ENCODE measurements around the gene PIM3. TPM values are rescaled to one million over a fixed set of nuclear protein-coding genes. Genes with fewer than 3 reads are reported as not detected.
A peak's percentile ranks its signal among the peaks of the same experiment; 100 is the strongest.
"Not testable (repeated sequence)": the region's sequence is repeated elsewhere in the genome, so short reads cannot be mapped to it uniquely, and the experiment has no call there.

PIM3 gene
- polyA plus RNA-seq, 1 donor from 2014 or later: 47.1 TPM

DNA sequence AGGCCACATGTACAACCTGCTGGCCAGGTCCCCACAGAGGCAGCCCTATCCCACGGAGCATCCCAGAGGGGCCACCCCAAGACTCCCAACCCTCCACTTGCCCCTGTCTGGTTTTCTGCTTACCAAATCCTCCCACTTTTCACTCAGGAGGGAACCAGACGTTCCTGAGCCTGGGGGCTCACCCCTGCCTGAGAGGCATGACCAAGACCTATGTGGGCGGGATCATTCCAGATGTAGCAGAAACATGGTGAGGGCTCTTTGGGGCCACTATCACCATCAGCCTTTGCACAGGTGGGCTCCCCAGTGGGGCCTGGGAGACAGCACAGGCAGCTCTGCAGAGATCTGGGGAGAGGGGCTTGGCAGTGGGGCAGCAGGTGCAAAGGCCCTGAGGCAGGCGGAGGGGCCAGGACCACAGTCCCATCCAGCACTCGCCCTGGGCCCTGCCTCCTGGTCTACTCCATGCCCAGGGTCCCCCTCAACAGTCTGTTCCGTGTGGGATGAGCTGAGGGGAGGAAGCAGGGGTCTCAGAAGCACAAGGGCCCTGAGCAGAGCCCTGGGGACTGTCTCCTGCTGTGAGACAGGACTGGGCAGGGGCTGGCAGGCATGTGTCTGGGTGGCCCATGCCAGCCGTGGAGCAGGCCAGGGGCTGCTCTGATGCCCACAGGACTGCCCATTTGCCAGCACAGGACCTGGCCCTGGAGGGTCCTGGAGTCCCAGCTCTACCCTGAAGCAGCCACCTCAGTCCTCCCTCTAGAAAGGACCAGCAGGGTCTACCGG is 9.4 kb downstream of the PIM3 start:
- Mint-ChIP-seq H3K36me3 (no peaks in the 10 kb centered on the region), H3K4me3 (peak overlapping the region in 2 of 4 donors; percentile 47 to 91), H3K4me1 (peaks cover 10 to 12% (median 10%) of the 10 kb centered on the region in 3 donors), H3K27me3 (peaks cover 7% of the 10 kb centered on the region), H3K9me3 (no peaks in the 10 kb centered on the region), H3K27ac (peak overlapping the region; percentile 79 to 96 (median 94))

DNA sequence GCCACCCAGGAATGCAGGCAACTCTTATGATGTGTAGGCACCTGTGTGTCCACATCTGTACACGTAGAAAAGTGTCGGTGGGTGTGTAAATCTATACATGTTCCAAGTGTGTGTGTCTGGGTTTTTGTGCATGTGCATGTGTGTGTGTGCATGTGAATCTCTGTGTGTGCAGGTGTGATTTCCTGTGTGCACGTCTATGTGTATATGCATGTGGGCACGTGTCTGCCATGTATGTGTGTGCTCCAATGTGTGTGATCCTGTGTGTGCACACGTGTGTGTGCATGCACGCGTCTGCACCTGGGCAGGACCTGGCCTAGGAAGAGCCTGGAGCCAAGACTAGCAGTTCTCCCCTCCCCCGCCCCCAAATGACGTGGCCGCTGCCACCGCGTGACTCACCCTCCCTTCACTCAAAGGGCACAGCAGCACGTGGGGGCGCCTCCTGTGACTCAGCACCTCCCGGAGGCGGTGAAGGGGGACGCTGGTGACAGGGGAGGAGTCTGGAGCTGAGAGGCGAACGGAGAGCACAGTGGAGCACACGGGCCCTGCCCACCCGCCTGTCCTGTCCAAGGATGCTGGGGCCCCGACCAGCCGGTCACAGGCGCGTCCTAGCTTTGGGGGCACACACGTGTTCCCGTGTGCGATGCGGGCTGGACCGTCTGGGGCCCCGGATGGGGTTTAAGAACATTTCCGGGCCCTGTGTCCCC is 10.1 kb downstream of the PIM3 start:
- H3K27me3 Mint-ChIP-seq: peaks cover 7% of the 10 kb centered on the region
- no peaks in the 10 kb centered on the region for H3K36me3 Mint-ChIP-seq
- no peaks in the 10 kb centered on the region for H3K9me3 Mint-ChIP-seq
- H3K4me3 Mint-ChIP-seq: peak overlapping the region; percentile 47 to 91 (median 80)
- H3K4me1 Mint-ChIP-seq: peaks cover 10 to 16% (median 15%) of the 10 kb centered on the region in 3 donors
- peak overlapping the region; percentile 79 to 96 (median 94) for H3K27ac Mint-ChIP-seq

DNA sequence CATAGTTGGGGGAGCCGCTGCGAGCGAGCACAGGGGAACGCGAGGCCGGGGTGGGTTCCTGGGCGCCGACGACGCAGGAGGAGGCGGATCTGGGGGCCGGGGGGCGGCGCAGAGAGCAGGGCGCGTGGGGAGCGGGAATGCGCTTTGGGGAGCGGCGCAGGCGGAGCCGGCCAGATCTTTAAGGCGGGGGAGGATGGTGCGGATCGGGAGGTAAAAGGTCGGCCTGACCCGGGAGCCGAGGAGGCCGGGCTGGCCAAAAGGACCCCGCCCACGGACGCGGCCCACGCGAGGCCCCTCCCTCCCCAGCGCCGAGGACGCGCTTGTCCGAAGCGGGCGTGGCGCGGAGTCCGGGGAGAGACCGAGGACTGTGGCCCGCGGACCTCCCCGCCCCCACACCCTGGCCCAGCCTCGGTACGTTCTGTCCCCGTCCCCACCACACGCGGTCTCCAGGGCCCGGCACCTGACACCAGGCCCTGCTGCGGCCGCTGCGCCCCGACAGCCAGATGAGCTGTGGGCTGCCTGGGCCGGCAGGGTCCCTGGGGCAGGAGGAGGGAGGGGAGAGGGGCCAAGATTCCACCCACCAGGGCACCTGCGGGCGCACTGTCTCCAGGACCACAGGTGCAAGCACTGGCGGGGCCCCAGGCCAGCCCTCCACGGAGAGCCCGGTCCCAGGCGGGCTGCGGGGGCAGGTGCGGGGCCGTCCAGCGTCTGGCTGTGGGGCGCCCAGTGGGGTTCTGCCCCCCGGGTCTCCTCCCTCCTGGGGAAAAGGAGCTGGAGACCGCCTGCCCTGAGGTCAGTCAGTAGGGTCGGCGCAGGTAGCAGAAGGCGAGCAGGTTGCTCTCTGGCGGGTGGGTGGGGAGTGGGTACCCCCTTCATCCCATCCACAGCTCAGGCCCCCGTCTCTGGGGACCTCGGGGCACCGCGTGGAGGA is 10.9 kb downstream of the PIM3 start:
- H3K4me1 Mint-ChIP-seq: peaks cover 13 to 19% (median 18%) of the 10 kb centered on the region in 3 donors
- peak overlapping the region; percentile 47 to 91 (median 80) for H3K4me3 Mint-ChIP-seq
- H3K9me3 Mint-ChIP-seq: no peaks in the 10 kb centered on the region
- peaks cover 7% of the 10 kb centered on the region for H3K27me3 Mint-ChIP-seq
- peak overlapping the region; percentile 79 to 96 (median 94) for H3K27ac Mint-ChIP-seq
- H3K36me3 Mint-ChIP-seq: no peaks in the 10 kb centered on the region

DNA sequence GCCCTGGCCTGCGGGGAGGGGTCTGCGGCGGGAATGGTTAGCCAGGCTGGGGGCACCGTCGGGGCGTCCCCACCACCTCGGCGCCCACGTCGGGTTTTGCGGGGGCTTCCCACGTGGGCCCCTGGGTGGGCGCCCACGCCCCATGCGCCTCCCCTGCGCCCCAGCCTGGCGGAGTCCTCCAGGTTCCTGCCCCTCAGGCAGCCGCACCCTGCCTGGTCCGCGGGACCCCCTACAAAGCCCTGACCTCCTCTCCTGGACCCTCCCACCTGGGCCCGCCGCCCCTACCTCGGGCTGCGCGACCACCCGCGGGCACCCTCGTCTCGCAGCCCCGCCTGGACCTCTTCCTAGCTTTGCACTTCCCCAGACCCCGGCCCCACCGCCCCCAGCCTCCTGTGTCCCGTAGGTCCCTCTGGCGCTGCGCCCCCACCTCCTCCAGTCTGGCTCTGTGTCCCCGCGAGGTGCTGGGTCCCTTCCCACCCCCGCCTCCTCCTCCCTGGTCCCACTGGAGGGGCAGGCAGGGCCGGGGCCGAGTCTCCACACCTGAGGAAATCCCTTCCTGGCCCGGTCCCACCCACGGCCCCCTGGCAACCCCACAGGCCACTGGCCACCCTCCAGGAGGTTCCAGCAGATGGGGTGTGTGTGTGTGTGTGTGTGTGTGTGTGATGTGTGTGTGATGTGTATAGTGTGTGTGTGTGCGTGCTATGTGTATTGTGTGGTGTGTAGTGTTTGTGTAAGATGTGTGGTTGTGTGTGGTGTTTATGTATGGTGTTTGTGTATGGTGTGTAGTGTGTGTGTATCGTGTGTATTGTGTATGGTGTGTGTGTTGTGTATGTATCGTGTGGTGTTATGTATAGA is 11.8 kb downstream of the PIM3 start:
- H3K27ac Mint-ChIP-seq: no peak overlapping the region
- no peak overlapping the region for H3K4me3 Mint-ChIP-seq
- H3K4me1 Mint-ChIP-seq: peaks cover 13 to 21% (median 18%) of the 10 kb centered on the region in 3 donors
- peaks cover 9% of the 10 kb centered on the region for H3K27me3 Mint-ChIP-seq
- H3K9me3 Mint-ChIP-seq: no peaks in the 10 kb centered on the region
- H3K36me3 Mint-ChIP-seq: no peaks in the 10 kb centered on the region

DNA sequence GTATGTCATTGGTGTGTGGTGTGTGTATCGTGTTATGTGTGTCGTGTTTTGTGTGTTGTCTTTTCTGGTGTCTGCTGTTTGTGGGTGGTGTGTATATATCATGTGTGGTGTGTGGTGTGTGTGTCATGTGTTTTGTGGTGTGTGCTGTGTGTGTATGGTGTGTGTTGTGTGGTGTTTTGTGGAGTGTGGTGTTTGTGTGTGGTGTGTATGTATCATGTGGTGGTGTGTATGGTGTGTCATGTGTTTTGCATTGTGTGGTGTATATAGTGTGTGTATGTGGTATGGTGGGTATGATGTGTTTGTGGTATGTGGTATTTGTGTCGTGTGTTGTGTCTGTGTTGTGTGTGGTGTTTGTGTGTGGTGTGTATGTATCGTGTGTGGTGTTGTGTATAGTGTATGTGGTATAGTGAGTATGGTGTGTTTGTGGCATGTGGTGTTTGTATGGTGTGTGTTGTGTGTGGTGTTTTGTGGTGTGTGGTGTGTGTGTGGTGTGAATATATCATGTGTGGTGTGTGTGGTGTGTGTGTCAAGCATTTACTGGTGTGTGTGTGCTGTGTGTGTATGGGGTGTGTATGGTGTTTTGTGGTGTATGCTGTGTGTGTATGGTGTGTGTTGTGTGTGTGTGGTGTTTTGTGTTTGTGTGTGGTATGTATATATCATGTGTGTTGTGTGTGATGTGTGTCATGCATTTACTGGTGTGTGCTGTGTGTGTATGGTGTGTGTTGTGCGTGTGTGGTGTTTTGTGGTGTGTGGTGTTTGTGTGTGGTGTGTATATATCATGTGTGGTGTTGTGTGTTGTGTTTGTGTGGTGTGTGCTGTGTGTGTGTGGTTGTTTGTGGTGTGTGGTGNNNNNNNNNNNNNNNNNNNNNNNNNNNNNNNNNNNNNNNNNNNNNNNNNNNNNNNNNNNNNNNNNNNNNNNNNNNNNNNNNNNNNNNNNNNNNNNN is 12.7 kb downstream of the PIM3 start:
- Mint-ChIP-seq H3K4me1 (peaks cover 7 to 20% (median 17%) of the 10 kb centered on the region in 3 donors), H3K27me3 (peaks cover 11% of the 10 kb centered on the region), H3K27ac (no peak overlapping the region), H3K9me3 (no peaks in the 10 kb centered on the region), H3K4me3 (no peak overlapping the region), H3K36me3 (no peaks in the 10 kb centered on the region)

DNA sequence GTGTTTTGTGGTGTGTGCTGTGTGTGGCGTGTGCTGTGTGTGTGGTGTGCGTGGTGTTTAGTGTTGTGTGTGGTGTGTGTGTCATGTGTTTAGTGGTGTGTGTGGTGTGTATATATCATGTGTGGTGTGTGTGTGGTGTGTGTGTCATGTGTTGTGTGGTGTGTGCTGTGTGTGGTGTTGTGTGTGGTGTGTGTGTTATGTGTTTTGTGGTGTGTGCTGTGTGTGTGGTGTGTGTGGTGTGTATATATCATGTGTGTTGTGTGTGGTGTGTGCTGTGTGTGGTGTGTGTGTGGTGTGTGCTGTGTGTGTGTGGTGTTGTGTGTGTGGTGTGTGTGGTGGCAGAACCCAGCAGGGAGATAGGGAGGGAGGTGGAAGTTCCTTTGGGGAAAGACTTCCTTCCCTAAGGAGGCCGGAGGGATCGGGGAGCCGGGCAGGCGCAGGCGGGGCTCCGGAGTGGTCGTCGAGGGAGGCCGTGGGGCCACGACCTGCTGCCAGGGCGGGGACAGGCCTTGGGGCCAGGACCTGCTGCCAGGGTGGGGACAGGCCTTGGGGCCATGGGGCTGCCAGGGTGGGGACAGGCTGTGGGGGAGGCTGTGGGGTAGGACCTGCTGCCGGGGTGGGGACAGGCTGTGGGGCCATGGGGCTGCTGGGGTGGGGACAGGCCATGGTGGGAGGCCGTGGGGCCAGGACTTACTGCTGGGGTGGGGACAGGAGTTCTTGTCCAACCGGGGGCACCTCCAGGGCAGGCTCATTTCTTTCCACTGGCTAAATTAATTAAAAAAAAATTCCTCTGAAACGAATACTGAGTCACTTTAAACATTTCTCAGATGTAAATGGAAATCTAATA is 15.2 kb downstream of the PIM3 start:
- peak overlapping the region in 2 of 3 donors; percentile 62 to 86 for H3K27ac Mint-ChIP-seq
- H3K27me3 Mint-ChIP-seq: peaks cover 5% of the 10 kb centered on the region
- H3K9me3 Mint-ChIP-seq: peaks cover 2 to 17% (median 9%) of the 10 kb centered on the region in 3 donors
- peaks cover 2% of the 10 kb centered on the region for H3K36me3 Mint-ChIP-seq
- peak overlapping the region in 2 of 4 donors; percentile 21 to 42 for H3K4me3 Mint-ChIP-seq
- H3K4me1 Mint-ChIP-seq: peaks cover 7 to 18% (median 15%) of the 10 kb centered on the region in 3 donors

DNA sequence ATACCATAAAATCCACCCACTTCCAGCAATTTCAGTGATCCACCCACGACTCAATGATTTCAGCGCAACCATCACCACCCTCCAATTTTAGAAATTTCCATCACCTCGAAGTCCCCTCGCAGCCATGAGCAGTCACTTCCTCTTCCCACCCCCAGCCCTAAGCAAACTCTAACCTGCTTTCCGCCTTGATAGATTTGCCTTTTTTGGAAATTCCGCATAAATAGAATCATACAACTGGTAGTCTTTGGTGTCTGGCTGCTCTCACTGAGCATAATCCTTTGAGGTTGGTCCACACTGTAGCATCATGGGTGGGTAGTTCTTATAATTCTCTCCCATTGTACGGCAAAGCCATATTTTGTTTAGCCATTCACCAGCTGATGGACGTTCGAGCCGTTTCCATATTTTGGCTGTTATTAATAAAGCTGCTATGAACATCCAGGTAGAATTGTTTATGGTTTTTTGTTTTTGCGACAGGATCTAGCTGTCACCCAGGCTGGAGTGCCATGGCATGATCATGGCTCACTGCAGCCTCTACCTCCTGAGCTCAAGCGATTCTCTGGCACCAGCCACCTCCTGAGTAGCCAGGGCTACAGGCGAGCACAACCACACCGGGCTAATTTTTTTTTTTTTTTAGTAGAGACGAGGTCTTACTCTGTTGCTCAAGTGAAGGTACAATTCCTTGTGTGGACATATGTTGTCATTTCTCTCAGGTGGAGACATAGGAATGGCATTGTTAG is 16.0 kb downstream of the PIM3 start:
- H3K9me3 Mint-ChIP-seq: peaks cover 2 to 19% (median 9%) of the 10 kb centered on the region in 3 donors
- peaks cover 4% of the 10 kb centered on the region for H3K36me3 Mint-ChIP-seq
- peak overlapping the region in 2 of 3 donors; percentile 62 to 86 for H3K27ac Mint-ChIP-seq
- H3K27me3 Mint-ChIP-seq: peaks cover 8% of the 10 kb centered on the region
- peak overlapping the region in 3 of 4 donors; percentile 12 to 42 (median 21) for H3K4me3 Mint-ChIP-seq
- peaks cover 7 to 17% (median 15%) of the 10 kb centered on the region in 3 donors for H3K4me1 Mint-ChIP-seq

DNA sequence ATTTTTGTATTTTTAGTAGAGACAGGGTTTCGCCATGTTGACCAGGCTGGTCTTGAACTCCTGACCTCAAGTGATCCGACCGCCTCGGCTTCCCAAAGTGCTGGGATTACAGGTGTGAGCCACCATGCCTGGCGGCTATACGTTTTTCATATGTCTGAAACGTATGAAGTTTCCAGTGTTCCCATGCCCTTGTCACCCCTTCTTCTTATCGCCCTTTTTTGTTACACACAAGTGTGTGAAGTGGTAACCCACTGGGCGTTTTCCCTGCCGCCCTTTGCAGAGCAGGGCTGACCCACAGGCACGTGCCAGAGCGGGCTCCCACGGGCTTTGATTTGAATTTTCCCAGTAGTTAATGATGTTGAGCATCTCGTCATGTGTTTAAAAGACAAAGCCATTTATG is 17.0 kb downstream of the PIM3 start:
- peaks cover 4% of the 10 kb centered on the region for H3K36me3 Mint-ChIP-seq
- H3K4me1 Mint-ChIP-seq: peaks cover 7 to 17% (median 15%) of the 10 kb centered on the region in 3 donors
- no peak overlapping the region for H3K27ac Mint-ChIP-seq
- peaks cover 11% of the 10 kb centered on the region for H3K27me3 Mint-ChIP-seq
- H3K4me3 Mint-ChIP-seq: no peak overlapping the region
- H3K9me3 Mint-ChIP-seq: peaks cover 2 to 19% (median 9%) of the 10 kb centered on the region in 3 donors

DNA sequence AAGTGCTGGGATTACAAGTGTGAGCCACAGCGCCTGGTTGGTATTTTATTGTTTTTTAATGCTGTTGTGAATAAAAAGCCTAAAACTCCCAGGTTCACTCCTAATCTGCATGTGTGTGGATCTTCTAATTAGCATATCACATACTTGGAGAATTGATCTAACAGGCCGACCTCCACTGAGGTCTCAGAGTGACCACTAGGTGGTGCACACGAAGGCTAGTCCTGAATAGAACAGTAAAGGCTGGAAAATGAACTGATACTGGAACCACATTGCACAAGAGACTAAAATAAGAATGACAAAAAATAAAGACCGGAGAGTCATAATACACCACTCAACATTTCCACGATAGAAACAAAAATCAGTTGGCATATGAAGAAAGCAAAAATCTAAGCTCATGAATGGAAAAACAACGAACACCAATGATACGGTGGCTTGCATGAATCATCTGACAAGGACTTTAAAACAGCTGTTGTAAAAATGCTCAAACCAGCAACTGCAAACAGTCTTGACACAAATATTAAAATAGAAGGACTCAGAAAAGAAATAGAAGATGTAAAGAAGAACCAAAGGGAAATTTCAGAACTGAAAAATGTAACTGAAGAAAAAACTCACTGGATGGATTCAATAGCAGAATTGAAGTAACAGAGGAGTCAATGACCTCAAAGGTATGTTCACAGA is 19.2 kb downstream of the PIM3 start:
- Mint-ChIP-seq H3K27me3 (peaks cover 19% of the 10 kb centered on the region), H3K36me3 (peaks cover 4% of the 10 kb centered on the region), H3K9me3 (peaks cover 2 to 19% (median 9%) of the 10 kb centered on the region in 3 donors), H3K4me1 (peaks cover 12 to 19% (median 19%) of the 10 kb centered on the region in 3 donors), H3K27ac (no peak overlapping the region), H3K4me3 (peak overlapping the region in 1 of 4 donors; percentile 34)

DNA sequence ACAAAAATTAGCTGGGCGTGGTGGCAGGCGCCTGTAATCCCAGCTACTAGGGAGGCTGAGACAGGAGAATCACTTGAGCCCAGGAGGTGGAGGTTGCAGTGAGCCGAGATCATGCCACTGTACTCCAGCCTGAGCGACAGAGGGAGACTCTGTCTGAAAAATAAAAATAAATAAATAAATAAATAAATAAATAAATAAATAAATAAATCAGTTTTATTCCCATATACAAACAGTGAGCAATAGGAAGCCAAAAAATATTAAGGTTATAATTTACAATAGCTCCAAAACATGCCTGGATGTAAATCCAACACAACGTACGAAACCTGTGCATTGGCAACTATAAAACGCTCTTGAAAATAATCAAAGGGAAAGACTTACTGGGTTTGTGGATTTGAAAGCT is 21.2 kb downstream of the PIM3 start:
- not testable (repeated sequence) for H3K36me3 Mint-ChIP-seq, H3K27ac Mint-ChIP-seq
- Mint-ChIP-seq H3K27me3 (peaks cover 30% of the 10 kb centered on the region), H3K4me3 (peak overlapping the region in 1 of 4 donors; percentile 49), H3K4me1 (peaks cover 8 to 12% (median 8%) of the 10 kb centered on the region in 3 donors), H3K9me3 (peaks cover 6 to 26% (median 23%) of the 10 kb centered on the region in 3 donors)

Measured in IgD-negative memory B cell (primary cell).